KOPT-K1 (cell line): ENCODE results near the gene ANTXR1.

Source experiments
- H3K27ac ChIP-seq: fragments of 200-600 bp; sonication (generic); 2 replicates; pipeline ENCODE4 v1.5.1; 2016; ENCODE audit warnings: antibody characterized with exemption, mild to moderate bottlenecking, low read depth, low read length; ENCODE audit not compliant: poor library complexity, severe bottlenecking
- H3K36me3 ChIP-seq: fragments of 200-600 bp; sonication (generic); 2 replicates; pipeline ENCODE4 v1.5.1; 2017; ENCODE audit warnings: antibody characterized with exemption, mild to moderate bottlenecking, low read length, moderate library complexity; ENCODE audit not compliant: insufficient read depth
- H3K9me3 ChIP-seq: fragments of 200-600 bp; sonication (generic); 2 replicates; pipeline ENCODE4 v1.5.1; 2017; ENCODE audit warnings: antibody characterized with exemption, low read length, mild to moderate bottlenecking; ENCODE audit not compliant: insufficient read depth, poor library complexity, severe bottlenecking

The ANTXR1 gene

GRCh38 chr2:69154106-69154505 is 141.1 kb downstream of the ANTXR1 start:
- H3K27ac ChIP-seq = no peak overlapping the region
- H3K36me3 ChIP-seq = no peaks in the 10 kb centered on the region
- H3K9me3 ChIP-seq = no peaks in the 10 kb centered on the region

DNA sequence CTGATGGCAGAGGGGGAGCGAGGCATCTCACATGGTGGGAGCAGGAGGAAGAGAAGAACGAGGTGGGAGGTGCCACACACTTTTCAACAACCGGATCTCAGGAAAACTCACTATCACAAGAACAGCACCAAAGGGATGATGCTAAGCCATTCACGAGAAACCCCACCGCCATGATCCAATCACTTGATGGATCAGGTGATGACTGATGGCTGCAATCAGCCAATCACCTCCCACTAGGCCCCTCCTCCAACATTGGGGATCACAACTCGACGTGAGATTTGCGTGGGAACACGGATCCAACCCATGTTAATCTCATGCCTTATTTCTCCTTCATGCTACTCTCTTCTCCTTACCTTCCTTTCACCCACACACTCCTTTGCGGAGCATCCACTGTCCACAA is 143.6 kb downstream of the ANTXR1 start:
- no peaks in the 10 kb centered on the region for H3K9me3 ChIP-seq
- no peaks in the 10 kb centered on the region for H3K36me3 ChIP-seq
- no peak overlapping the region for H3K27ac ChIP-seq

GRCh38 chr2:69157441-69157840 is 144.5 kb downstream of the ANTXR1 start:
- no peaks in the 10 kb centered on the region for H3K9me3 ChIP-seq
- H3K27ac ChIP-seq = no peak overlapping the region
- H3K36me3 ChIP-seq = no peaks in the 10 kb centered on the region

GRCh38 chr2:69159986-69160385 is 147.0 kb downstream of the ANTXR1 start:
- Histone ChIP-seq H3K36me3 (no peaks in the 10 kb centered on the region), H3K27ac (no peak overlapping the region), H3K9me3 (no peaks in the 10 kb centered on the region)

DNA sequence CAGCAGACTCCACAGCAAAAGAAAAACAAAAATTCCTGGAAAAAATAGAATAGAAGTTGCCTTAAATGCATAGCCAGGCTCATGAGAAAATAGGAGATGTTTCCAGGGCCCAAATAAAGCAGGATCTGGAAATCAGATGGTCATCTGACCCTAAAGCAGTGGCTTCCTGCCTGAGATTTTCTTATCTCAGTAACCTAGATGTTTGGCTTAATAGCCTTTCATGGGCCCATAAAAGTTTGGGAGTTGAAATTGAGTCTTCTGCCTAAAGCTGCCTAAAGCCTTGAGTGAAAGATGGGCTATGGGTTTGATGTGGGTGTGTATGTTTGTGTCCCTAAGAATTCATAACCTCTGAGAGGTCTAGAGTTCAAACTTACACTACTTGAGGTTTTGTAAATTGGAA is 149.1 kb downstream of the ANTXR1 start:
- no peak overlapping the region for H3K27ac ChIP-seq
- H3K36me3 ChIP-seq = no peaks in the 10 kb centered on the region
- H3K9me3 ChIP-seq = no peaks in the 10 kb centered on the region

- Histone ChIP-seq H3K27ac (no peak overlapping the region), H3K9me3 (no peaks in the 10 kb centered on the region), H3K36me3 (no peaks in the 10 kb centered on the region)
Observed at GRCh38 chr2:69163109-69163508, 150.1 kb downstream of the ANTXR1 start.

DNA sequence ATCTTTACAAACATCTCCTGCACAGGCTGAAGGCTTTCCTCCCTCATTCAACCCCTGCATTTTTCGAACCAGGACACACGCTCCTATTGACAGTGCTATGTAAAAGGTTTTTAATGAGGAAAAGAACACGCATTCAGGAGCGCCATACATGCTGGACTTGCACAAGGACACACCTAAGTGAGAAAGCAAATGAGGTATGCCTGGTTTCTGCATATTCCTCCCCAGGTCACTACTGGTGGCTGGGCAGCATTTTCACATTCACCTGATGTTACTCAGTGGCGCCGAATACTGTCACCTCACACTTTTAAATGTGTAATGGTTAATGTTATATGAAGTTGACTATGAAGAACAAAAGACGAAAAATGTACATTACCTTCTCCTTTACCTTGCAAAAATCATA is 150.6 kb downstream of the ANTXR1 start:
- Histone ChIP-seq H3K36me3 (no peaks in the 10 kb centered on the region), H3K27ac (no peak overlapping the region), H3K9me3 (no peaks in the 10 kb centered on the region)

DNA sequence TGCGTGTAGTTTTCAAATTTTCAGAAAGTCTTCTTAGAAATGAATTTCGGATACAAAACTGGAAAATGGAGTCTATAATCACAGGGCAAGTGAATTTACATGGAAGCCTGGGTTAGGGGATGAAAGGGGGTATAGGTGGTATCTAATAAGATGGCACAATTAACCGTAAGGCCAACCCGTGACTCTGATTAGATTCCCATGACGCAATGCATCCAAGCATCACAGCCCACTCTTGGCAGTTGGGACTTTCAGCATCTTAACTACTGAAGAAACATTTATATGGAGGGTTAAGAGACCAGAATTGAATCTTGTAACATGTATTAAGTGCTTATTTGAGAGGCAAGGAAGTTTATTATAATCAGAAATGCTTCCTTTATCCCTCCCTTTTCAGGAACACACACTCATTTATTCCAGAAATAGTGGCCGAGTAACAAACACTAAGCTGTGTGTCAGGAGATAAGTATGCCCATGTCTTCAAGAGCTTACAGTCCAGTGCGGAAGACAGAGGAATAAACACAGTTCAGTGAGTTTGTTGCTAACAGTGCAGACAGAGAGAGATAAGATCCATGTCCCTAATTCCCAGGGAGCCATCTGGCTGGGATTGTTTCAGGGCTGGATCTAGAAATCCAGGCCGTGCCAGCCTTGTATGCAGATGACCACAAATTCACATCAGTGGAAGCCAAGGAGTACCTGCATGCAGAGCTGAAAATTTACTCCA is 151.2 kb downstream of the ANTXR1 start:
- no peaks in the 10 kb centered on the region for H3K9me3 ChIP-seq
- no peak overlapping the region for H3K27ac ChIP-seq
- no peaks in the 10 kb centered on the region for H3K36me3 ChIP-seq

GRCh38 chr2:69165091-69165880 is 152.3 kb downstream of the ANTXR1 start:
- no peaks in the 10 kb centered on the region for H3K36me3 ChIP-seq
- no peak overlapping the region for H3K27ac ChIP-seq
- no peaks in the 10 kb centered on the region for H3K9me3 ChIP-seq

GRCh38 chr2:69166465-69166811 is 153.5 kb downstream of the ANTXR1 start:
- no peaks in the 10 kb centered on the region for H3K36me3 ChIP-seq
- no peak overlapping the region for H3K27ac ChIP-seq
- H3K9me3 ChIP-seq = no peaks in the 10 kb centered on the region

DNA sequence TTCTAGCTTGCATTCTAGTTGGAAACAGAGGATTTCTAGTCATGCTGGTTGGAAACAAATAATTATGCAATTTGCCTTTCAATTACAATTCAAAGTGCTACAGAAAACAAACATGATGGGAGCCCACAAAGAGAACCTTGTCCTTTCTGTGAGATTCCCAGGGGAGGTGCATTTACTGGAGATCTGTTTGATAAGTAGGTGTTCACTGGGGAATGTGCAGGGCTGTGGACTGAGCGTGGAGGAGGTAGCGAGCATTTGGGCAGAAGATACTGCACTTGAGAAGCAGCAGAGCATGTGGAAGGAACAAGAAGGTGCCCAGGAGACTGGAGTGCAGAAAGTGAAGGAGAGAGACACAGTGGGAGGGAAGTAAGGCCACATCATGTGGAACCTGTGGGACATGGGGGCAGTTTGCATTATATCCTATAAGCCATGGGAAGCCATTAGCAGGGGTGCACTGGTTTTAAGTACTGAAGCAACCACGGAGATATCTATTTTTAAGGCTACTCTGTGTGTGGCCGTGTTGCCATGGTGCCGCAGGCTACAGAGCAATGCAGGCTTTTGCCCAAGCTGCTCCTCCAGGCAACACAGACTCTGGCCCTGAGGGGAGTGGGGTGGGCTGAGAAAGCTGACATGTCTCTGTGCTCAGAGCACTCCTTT is 154.0 kb downstream of the ANTXR1 start:
- H3K36me3 ChIP-seq = no peaks in the 10 kb centered on the region

DNA sequence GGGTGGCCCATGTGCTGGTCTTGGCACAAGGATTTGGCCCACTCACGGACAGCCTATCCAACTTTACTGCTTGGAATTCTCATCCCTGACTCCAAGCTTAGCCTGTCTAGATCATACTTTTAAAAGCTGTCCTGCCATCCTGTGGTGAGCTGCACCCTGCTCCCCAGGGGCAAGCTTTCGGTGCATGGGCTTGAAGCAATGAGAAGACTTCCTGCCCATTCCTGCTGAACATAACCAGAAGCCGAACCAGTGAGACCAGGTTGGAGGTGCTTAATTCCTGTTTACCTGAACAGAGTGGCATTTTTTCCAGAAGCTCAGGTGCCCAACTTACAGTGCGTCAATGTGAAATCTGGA is 154.5 kb downstream of the ANTXR1 start:
- no peak overlapping the region for H3K27ac ChIP-seq
- no peaks in the 10 kb centered on the region for H3K9me3 ChIP-seq
- no peaks in the 10 kb centered on the region for H3K36me3 ChIP-seq

More for the DNA sequence above, 154.0 kb downstream of the ANTXR1 start:
- H3K9me3 ChIP-seq = no peaks in the 10 kb centered on the region
- no peak overlapping the region for H3K27ac ChIP-seq

- no peaks in the 10 kb centered on the region for H3K9me3 ChIP-seq
- H3K36me3 ChIP-seq = no peaks in the 10 kb centered on the region
- no peak overlapping the region for H3K27ac ChIP-seq
Observed at GRCh38 chr2:69168144-69168813, 155.3 kb downstream of the ANTXR1 start.

DNA sequence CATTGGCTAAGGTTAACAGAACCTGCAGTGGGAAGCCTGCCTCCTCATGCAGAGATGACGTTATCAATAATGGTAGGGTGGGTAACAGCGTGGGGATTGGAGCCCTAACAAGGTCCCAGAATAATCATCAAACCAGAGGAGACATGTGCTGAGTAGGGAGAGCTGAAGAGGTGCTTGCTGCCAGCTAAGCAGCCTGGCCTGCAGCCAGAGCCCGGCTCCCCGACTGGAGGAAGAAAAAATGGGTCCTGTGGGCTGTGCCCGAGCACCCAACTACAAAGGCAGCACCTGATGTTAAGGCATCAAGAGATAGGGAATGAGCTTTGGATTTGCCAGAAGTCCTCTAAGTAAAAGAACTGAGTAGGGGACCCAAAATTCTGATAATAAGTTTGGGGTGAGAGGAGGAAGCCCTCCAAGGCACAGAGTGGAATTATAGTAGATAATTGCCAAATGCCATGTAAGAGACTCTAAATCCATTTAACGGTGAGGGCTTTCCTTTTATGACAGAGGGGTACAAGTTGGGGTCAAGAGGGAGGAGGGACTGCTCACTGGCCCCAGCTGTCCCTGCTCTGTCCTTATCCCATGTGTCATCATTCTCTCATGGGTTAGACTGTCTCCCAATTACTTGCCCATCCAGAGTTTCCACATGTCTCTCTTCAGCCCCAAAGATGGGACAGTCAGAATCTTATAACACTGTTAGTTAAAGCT is 156.1 kb downstream of the ANTXR1 start:
- no peaks in the 10 kb centered on the region for H3K9me3 ChIP-seq
- no peak overlapping the region for H3K27ac ChIP-seq
- no peaks in the 10 kb centered on the region for H3K36me3 ChIP-seq
